Measurements from ENCODE around the gene TPP1.

TPP1 gene

DNA sequence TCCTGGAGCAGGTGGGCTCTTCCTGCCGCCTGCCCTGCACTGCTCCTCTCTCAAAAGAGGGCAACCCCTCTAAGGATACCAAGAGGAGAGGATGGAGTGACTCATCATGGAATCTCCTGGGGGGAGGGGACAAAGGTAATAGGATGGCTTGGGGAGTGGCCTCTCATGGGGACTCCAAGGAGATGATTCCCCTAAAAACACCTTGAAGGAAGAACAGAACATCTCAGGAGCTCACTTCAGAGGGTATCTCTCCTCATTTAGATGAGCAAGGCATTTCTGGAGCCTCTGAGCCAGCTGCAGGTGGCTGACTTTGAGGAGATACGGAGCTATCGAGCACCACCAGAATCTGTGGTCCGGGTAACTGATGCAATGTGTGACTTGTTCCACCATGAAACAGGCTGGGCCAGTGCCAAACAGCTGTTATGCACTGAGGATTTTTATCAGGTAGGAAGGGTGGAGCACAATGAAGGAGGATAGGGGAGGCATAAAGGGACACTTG lies 56.1 kb downstream of the TPP1 start:
- no peak for DNase-seq (ENCODE audit: low read depth)
